GM21619 (cell line): Measurements from ENCODE around the gene QKI.
A peak's percentile ranks its signal among the peaks of the same experiment; 100 is the strongest.

ENCODE experiments used
- ATAC-seq: cut with Tn5 transposase; IDR thresholded peaks from one replicate; pipeline ENCODE4 v1.9.1; 2021; ENCODE audit not compliant: unreplicated experiment

Gene QKI

GRCh38 chr6:163527291-163527690 is 112.8 kb downstream of the QKI start:
- no peak for ATAC-seq

GRCh38 chr6:163529605-163530004 is 115.1 kb downstream of the QKI start:
- no peak for ATAC-seq

GRCh38 chr6:163530406-163530805 is 115.9 kb downstream of the QKI start:
- no peak for ATAC-seq

- no peak for ATAC-seq
Measured at GRCh38 chr6:163531122-163531521, 116.6 kb downstream of the QKI start.

- ATAC-seq: no peak
Measured at GRCh38 chr6:163532526-163533078, 118.1 kb downstream of the QKI start.

- ATAC-seq: no peak
Measured at GRCh38 chr6:163533443-163533842, 118.9 kb downstream of the QKI start.

GRCh38 chr6:163536770-163537169 is 122.3 kb downstream of the QKI start:
- ATAC-seq: no peak

GRCh38 chr6:163538331-163538730 is 123.8 kb downstream of the QKI start:
- no peak for ATAC-seq

GRCh38 chr6:163539101-163539762 is 124.7 kb downstream of the QKI start:
- no peak for ATAC-seq

- ATAC-seq: no peak
Measured at GRCh38 chr6:163543321-163543720, 128.8 kb downstream of the QKI start.

GRCh38 chr6:163545370-163545769 is 130.9 kb downstream of the QKI start:
- no peak for ATAC-seq

- ATAC-seq: no peak
Measured at GRCh38 chr6:163547287-163547686, 132.8 kb downstream of the QKI start.

- no peak for ATAC-seq
Measured at GRCh38 chr6:163548624-163549023, 134.1 kb downstream of the QKI start.

- no peak for ATAC-seq
Measured at GRCh38 chr6:163554032-163554431, 139.5 kb downstream of the QKI start.

- ATAC-seq: peak; percentile 63
Measured at GRCh38 chr6:163554663-163555062, 140.1 kb downstream of the QKI start.

- no peak for ATAC-seq
Measured at GRCh38 chr6:163559661-163560060, 145.1 kb downstream of the QKI start.

GRCh38 chr6:163563318-163563717 is 148.8 kb downstream of the QKI start:
- ATAC-seq: no peak

- no peak for ATAC-seq
Measured at GRCh38 chr6:163564534-163564933, 150.0 kb downstream of the QKI start.

GRCh38 chr6:163565140-163565539 is 150.6 kb downstream of the QKI start:
- ATAC-seq: no peak

GRCh38 chr6:163566056-163566455 is 151.5 kb downstream of the QKI start:
- ATAC-seq: no peak

- no peak for ATAC-seq
Measured at GRCh38 chr6:163568275-163568674, 153.8 kb downstream of the QKI start.

- ATAC-seq: no peak
Measured at GRCh38 chr6:163570579-163571231, 156.2 kb downstream of the QKI start.

GRCh38 chr6:163571730-163572129 is 157.2 kb downstream of the QKI start:
- no peak for ATAC-seq
